OCI-LY3 (cell line): ENCODE results near the gene MAP7D3.

Experiments
- CTCF ChIP-seq: fragments of 200-600, 300-600 bp; sonication (generic); IDR thresholded peaks from 2 replicates; pipeline ENCODE4 v1.5.1; 2014; ENCODE audit warnings: antibody characterized with exemption, low read length, low read depth
- EZH2phosphoT487 ChIP-seq: fragments of 200-600 bp; shearing (Covaris generic); IDR thresholded peaks from 2 replicates; pipeline ENCODE4 v1.6.1; 2018; ENCODE audit warnings: antibody characterized with exemption, mixed run types, low read depth

GRCh38 chrX:136220540-136220939 is 30.7 kb downstream of the MAP7D3 start:
- TF ChIP-seq CTCF (no peak), EZH2phosphoT487 (no peak)
